Gastroesophageal sphincter (tissue), 4 donors: ENCODE measurements around the gene SPAG4. TPM values are rescaled to one million over a fixed set of nuclear protein-coding genes. Genes with fewer than 3 reads are reported as not detected.

Experiments
- ATAC-seq: fragments of 150-250 bp; one replicate; pipeline ENCODE4 v1.9.1; 2016; ENCODE audit warnings: mild to moderate bottlenecking, moderate library complexity
- H3K27ac ChIP-seq, 4 donors: fragments of 200-600 bp; sonication (generic) in 3 of 4; 1 replicate in 3 of 4; 2 replicates in 1 of 4; pipeline ENCODE4 v1.5.1; 2016 to 2019
- H3K27me3 ChIP-seq: fragments of 200-600 bp; sonication (generic); one replicate; pipeline ENCODE4 v1.5.1; 2019
- H3K36me3 ChIP-seq, 2 donors: fragments of 200-600 bp; sonication (generic); one replicate each; pipeline ENCODE4 v1.5.1; 2019; ENCODE audit warnings: control low read depth in 1 of 2
- H3K4me1 ChIP-seq, 3 donors: fragments of 200-600 bp; sonication (generic); 1 replicate in 2 of 3; 2 replicates in 1 of 3; pipeline ENCODE4 v1.5.1; 2016 to 2019; ENCODE audit warnings: control low read depth in 2 of 3
- H3K4me3 ChIP-seq, 2 donors: fragments of 200-600 bp; sonication (generic); one replicate each; pipeline ENCODE4 v1.5.1; 2019; ENCODE audit warnings: mild to moderate bottlenecking in 1 of 2, moderate library complexity in 1 of 2
- H3K9me3 ChIP-seq, 3 donors: fragments of 200-600 bp; sonication (generic); one replicate each; pipeline ENCODE4 v1.5.1; 2017 to 2019; ENCODE audit warnings: control low read depth in 2 of 3
- EP300 ChIP-seq: sonication (generic); formaldehyde crosslinking; IDR thresholded peaks from one replicate; pipeline ENCODE4 v1.6.1; 2017; ENCODE audit warnings: antibody characterized with exemption, mild to moderate bottlenecking
- POLR2A ChIP-seq, 2 donors: fragments of 450-650 bp; IDR thresholded peaks; one replicate each; pipeline ENCODE4 v1.6.1; 2017; ENCODE audit warnings: antibody characterized with exemption in 2 of 2, mild to moderate bottlenecking in 2 of 2, moderate library complexity in 1 of 2
- POLR2AphosphoS5 ChIP-seq: sonication (generic); formaldehyde crosslinking; IDR thresholded peaks from one replicate; pipeline ENCODE4 v1.6.1; 2017; ENCODE audit warnings: antibody characterized with exemption
- WGBS, 2 donors: methylation state at CpG; one replicate each; pipeline ENCODE4 v1.1.5; 2018; ENCODE audit warnings: low coverage in 1 of 2; 5-methylcytosine and 5-hydroxymethylcytosine counted together
- small RNA-seq, 4 donors: library from RNA; depleted of rRNA; stranded (forward); fragments of <200 nt; gene quantifications; one replicate each; pipeline ENCODE3, GENCODE V24; 2016
- total RNA-seq, 4 donors: library from RNA; depleted of rRNA; stranded (reverse); fragments of >200 nt; gene quantifications; one replicate each; pipeline ENCODE4 v1.1.0, GENCODE V29; 2016
- TF ChIP-seq, protein P1 (sequence below), 4 experiments: fragments of 200-600 bp in 2 of 4; fragments of 450-650 bp in 2 of 4; sonication (generic) in 1 of 4; IDR thresholded peaks; one replicate each; pipeline ENCODE4 v1.5.1; 2017 to 2019; ENCODE audit warnings: antibody characterized with exemption in 4 of 4, mild to moderate bottlenecking in 2 of 4, moderate library complexity in 2 of 4

Gene SPAG4
- total RNA-seq, 4 donors from 2014 or later, result 0.85 to 3.5 (median 2.9) TPM

DNA sequence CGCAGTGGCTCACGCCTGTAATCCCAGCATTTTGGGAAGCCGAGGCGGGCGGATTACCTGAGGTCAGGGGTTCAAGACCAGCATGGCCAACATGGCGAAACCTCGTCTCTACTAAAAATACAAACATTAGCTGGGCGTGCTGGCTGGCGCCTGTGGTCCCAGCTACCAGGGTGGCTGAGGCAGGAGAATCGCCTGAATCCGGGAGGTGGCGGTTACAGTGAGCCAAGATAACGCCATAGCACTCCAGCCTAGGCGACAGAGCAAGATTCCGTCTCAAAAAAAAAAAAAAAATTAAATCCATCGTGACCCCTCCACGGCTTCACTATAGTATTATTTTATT lies 50.3 kb downstream of the SPAG4 start:
- no peak for ATAC-seq
- H3K27ac ChIP-seq, result peak overlapping the region in 1 of 4 donors; percentile 100

DNA sequence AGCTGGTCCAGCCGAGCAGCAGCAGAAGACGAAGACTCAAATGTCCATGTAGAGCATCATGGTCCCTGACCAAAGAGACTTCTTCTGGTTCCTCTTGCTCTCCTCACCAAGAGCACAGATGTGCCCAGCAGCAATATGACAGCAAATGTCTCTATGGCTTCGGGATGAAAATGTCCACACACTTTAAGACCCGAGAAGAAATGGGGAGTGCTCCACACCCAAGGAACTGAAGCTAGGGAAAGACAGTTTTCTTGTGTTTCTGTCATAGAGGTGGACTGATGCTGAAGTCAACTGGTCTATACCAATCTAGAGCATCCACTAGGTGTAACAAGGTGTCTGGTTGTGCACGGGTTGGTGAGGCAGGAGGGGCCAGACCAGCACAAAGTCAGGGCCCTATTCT lies 53.6 kb downstream of the SPAG4 start:
- WGBS, 2 donors, result 92 to 100% methylated on average over 2 to 5 of the region's 5 CpGs
- Histone ChIP-seq H3K9me3 (no peaks in the 10 kb centered on the region), H3K36me3 (peaks cover 0 to 66% of the 10 kb centered on the region in 2 donors), H3K4me3 (no peak overlapping the region), H3K27me3 (no peaks in the 10 kb centered on the region), H3K4me1 (no peaks in the 10 kb centered on the region), H3K27ac (no peak overlapping the region)
- TF ChIP-seq POLR2A (IDR thresholded peaks at IDR 0.05), result no peak
- TF ChIP-seq, protein P1, sequence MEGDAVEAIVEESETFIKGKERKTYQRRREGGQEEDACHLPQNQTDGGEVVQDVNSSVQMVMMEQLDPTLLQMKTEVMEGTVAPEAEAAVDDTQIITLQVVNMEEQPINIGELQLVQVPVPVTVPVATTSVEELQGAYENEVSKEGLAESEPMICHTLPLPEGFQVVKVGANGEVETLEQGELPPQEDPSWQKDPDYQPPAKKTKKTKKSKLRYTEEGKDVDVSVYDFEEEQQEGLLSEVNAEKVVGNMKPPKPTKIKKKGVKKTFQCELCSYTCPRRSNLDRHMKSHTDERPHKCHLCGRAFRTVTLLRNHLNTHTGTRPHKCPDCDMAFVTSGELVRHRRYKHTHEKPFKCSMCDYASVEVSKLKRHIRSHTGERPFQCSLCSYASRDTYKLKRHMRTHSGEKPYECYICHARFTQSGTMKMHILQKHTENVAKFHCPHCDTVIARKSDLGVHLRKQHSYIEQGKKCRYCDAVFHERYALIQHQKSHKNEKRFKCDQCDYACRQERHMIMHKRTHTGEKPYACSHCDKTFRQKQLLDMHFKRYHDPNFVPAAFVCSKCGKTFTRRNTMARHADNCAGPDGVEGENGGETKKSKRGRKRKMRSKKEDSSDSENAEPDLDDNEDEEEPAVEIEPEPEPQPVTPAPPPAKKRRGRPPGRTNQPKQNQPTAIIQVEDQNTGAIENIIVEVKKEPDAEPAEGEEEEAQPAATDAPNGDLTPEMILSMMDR (IDR thresholded peaks at IDR 0.05), result no peak
- no peak for TF ChIP-seq POLR2AphosphoS5
- TF ChIP-seq EP300, result no peak
- no peak for ATAC-seq

More for the DNA sequence above, 50.3 kb downstream of the SPAG4 start:
- no peak for TF ChIP-seq POLR2A (IDR thresholded peaks at IDR 0.05)
- TF ChIP-seq, protein P1 (IDR thresholded peaks at IDR 0.05), result no peak
- TF ChIP-seq EP300, result no peak
- no peak for TF ChIP-seq POLR2AphosphoS5
- H3K36me3 ChIP-seq, result peaks cover 0 to 33% of the 10 kb centered on the region in 2 donors
- peaks cover 0 to 29% (median 12%) of the 10 kb centered on the region in 3 donors for H3K4me1 ChIP-seq
- no peaks in the 10 kb centered on the region for H3K27me3 ChIP-seq
- no peak overlapping the region for H3K4me3 ChIP-seq
- 97% methylated on average over 5 of the region's 17 CpGs; no CpG with 5 or more reads in 1 of the 2 donors for WGBS, 2 donors
- no peaks in the 10 kb centered on the region for H3K9me3 ChIP-seq

DNA sequence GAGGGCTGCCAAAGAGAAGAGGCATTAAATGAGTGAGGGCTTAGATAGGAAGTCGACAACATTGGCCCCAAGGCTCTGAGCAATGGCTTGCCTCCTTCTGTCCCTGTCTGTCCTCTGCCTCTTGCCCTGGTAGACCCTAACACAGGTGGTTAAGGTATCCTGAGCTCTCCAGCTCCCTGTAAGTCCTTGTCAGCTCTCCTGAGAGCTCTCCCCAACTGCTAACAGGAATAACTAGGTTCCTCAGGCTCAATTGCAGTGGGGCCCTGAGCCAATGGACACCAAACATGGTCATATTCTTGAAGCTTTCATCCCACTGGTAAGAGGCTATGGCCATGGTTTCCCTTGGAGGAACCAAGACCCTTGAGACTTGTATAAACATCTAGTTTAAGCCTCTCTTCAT lies 54.1 kb downstream of the SPAG4 start:
- Histone ChIP-seq H3K9me3 (no peaks in the 10 kb centered on the region), H3K36me3 (peaks cover 0 to 71% of the 10 kb centered on the region in 2 donors), H3K4me1 (no peaks in the 10 kb centered on the region), H3K27me3 (no peaks in the 10 kb centered on the region), H3K27ac (no peak overlapping the region), H3K4me3 (no peak overlapping the region)
- TF ChIP-seq, protein P1 (IDR thresholded peaks at IDR 0.05), result no peak
- no peak for TF ChIP-seq POLR2AphosphoS5
- no peak for TF ChIP-seq POLR2A (IDR thresholded peaks at IDR 0.05)
- TF ChIP-seq EP300, result no peak
- WGBS, 2 donors, result 80 to 100% methylated on average over 1 of the region's 1 CpG
- no peak for ATAC-seq

Small RNA genes within 50 kb of the gene (small RNA-seq; reads per million reads assigned to genes)
- 0 reads per million in 4 donors for gene RNU6-759P
- gene RPL37P1, result 0 reads per million in 4 donors

Other genes with a start within 250 kb of the SPAG4 start
- 10 to 100 TPM; 19.9 to 56.2 (median 31.1) TPM for gene UQCC1, start 203.9 kb upstream of the SPAG4 start, total RNA-seq
- 1 to 10 TPM in 2 of 4 donors, under 1 TPM in 1, not detected in 1; 0.67 to 2.3 (median 1.1) TPM for gene GDF5, start 177.6 kb upstream of the SPAG4 start, total RNA-seq
- gene CEP250, start 160.2 kb upstream of the SPAG4 start, total RNA-seq, result 10 to 100 TPM; 22.6 to 37.9 (median 30.9) TPM
- gene C20orf173, start 86.2 kb upstream of the SPAG4 start, total RNA-seq, result not detected
- gene ERGIC3, start 73.8 kb upstream of the SPAG4 start, total RNA-seq, result 100 to 1,000 TPM; 129 to 200 (median 163) TPM
- gene CPNE1, start 49.1 kb downstream of the SPAG4 start, total RNA-seq, result 100 to 1,000 TPM in 2 of 4 donors, 10 to 100 TPM in 2; 43.8 to 131 (median 95.2) TPM
- gene RBM12, start 49.1 kb downstream of the SPAG4 start, total RNA-seq, result 10 to 100 TPM; 18.9 to 36.3 (median 29.5) TPM
- gene NFS1, start 83.5 kb downstream of the SPAG4 start, total RNA-seq, result 10 to 100 TPM; 16.8 to 40.0 (median 31.4) TPM
- gene ROMO1, start 83.6 kb downstream of the SPAG4 start, total RNA-seq, result 100 to 1,000 TPM; 158 to 312 (median 228) TPM
- gene RBM39, start 126.4 kb downstream of the SPAG4 start, total RNA-seq, result 100 to 1,000 TPM; 159 to 369 (median 238) TPM
- gene PHF20, start 156.2 kb downstream of the SPAG4 start, total RNA-seq, result 10 to 100 TPM; 42.0 to 55.9 (median 49.2) TPM